Loucy (cell line): ENCODE measurements around the gene SELENON.

ENCODE experiments used
- CTCF ChIP-seq: fragments of 200-600 bp; sonication (generic); conservative IDR thresholded peaks from 2 replicates; pipeline ENCODE4 v1.5.1; 2014; ENCODE audit warnings: mild to moderate bottlenecking, antibody characterized with exemption, low read length
- EZH2phosphoT487 ChIP-seq: fragments of 200-600 bp; IDR thresholded peaks from 2 replicates; pipeline ENCODE4 v1.6.1; 2018; ENCODE audit warnings: antibody characterized with exemption, mild to moderate bottlenecking, moderate library complexity, borderline replicate concordance

- no peak for TF ChIP-seq CTCF
- no peak for TF ChIP-seq EZH2phosphoT487
Observed at GRCh38 chr1:25770541-25771220, 29.3 kb upstream of the SELENON start.
